ENCODE measurements around the gene CLOCK. TPM values are rescaled to one million over a fixed set of nuclear protein-coding genes. Genes with fewer than 3 reads are reported as not detected.

Gene CLOCK
- total RNA-seq, 1 donor from 2014 or later = 17.5 TPM

DNA sequence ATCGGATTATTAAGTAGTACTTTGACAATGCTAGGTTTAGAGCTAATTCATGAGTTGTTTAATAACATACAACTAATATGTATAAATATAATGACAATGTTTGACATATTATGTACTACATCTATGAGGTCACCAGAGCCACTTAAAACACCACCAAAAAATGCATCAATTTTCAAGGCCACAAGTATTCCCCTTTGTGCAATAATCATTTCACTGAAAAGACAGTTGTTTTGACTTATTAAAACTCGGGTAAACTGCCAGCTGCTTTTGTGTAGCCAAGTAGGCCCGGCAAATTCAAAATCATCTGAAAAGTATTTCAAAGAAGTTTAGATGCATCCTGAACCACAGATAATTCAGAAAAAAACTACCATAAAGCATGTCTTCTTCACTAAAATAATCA is 48.7 kb downstream of the CLOCK start:
- TF ChIP-seq CTCF (conservative IDR thresholded peaks at IDR 0.05) = no peak
- Mint-ChIP-seq H3K4me1 (ENCODE audit: unreplicated experiment) (no peaks in the 10 kb centered on the region), H3K27ac (no peak overlapping the region), H3K27me3 (no peaks in the 10 kb centered on the region), H3K4me3 (no peak overlapping the region), H3K36me3 (peaks cover 32% of the 10 kb centered on the region), H3K9me3 (peaks cover 9% of the 10 kb centered on the region)
- no peak for DNase-seq (ENCODE audit: extremely low spot score, unreplicated experiment)

GRCh38 chr4:55491486-55491885 is 55.2 kb downstream of the CLOCK start:
- Mint-ChIP-seq H3K27ac (no peak overlapping the region), H3K4me3 (no peak overlapping the region), H3K9me3 (peaks cover 9% of the 10 kb centered on the region), H3K27me3 (no peaks in the 10 kb centered on the region), H3K36me3 (peaks cover 28% of the 10 kb centered on the region), H3K4me1 (ENCODE audit: unreplicated experiment) (no peaks in the 10 kb centered on the region)
- TF ChIP-seq CTCF (conservative IDR thresholded peaks at IDR 0.05) = no peak
- no peak for DNase-seq (ENCODE audit: extremely low spot score, unreplicated experiment)

DNA sequence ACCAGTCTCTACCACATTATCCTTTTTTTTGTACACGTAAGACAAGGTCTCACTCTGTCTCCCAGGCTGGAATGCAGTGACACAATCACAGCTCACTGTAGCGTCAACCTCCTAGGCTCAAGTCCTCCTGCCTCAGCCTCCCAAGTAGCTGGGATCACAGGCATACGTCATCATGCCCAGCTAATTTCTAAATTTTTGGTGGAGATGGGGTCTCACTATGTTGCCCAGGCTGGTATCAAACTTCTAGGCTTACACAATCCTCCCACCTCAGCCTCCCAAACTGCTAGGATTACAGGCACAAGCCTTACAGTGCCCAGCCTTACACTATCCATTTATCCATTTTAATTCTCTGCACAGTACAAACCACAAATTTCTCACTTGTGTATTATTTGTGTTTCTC is 58.0 kb downstream of the CLOCK start:
- no peak overlapping the region for H3K27ac Mint-ChIP-seq
- peaks cover 10% of the 10 kb centered on the region for H3K36me3 Mint-ChIP-seq
- H3K9me3 Mint-ChIP-seq = no peaks in the 10 kb centered on the region
- no peak for TF ChIP-seq CTCF (conservative IDR thresholded peaks at IDR 0.05)
- H3K27me3 Mint-ChIP-seq = no peaks in the 10 kb centered on the region
- no peaks in the 10 kb centered on the region for H3K4me1 Mint-ChIP-seq (ENCODE audit: unreplicated experiment)
- H3K4me3 Mint-ChIP-seq = no peak overlapping the region
- DNase-seq (ENCODE audit: extremely low spot score, unreplicated experiment) = no peak

DNA sequence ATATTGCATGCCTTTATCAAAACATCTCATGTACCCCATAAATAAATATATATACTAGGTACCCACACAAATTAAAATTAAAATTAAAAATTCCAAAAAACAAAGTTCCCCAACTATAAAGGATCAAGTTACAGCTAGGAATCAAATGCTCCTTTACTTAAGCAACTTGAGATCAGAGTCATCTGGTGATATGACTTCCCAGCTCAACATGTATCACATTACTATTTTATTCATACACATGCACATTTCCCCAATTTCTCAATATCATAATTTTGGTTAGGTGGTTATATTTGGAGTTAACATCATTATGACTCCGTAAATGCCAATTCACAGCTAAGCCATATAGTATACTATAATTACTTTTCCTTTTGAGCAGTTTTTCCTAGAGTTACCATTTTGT is 60.9 kb downstream of the CLOCK start:
- Mint-ChIP-seq H3K4me3 (no peak overlapping the region), H3K27ac (no peak overlapping the region), H3K9me3 (no peaks in the 10 kb centered on the region), H3K27me3 (no peaks in the 10 kb centered on the region), H3K4me1 (ENCODE audit: unreplicated experiment) (no peaks in the 10 kb centered on the region), H3K36me3 (peaks cover 4% of the 10 kb centered on the region)
- TF ChIP-seq CTCF (conservative IDR thresholded peaks at IDR 0.05) = no peak
- DNase-seq (ENCODE audit: extremely low spot score, unreplicated experiment) = no peak

GRCh38 chr4:55483315-55483714 is 63.4 kb downstream of the CLOCK start:
- H3K9me3 Mint-ChIP-seq = no peaks in the 10 kb centered on the region
- H3K27ac Mint-ChIP-seq = no peak overlapping the region
- no peaks in the 10 kb centered on the region for H3K36me3 Mint-ChIP-seq
- H3K4me3 Mint-ChIP-seq = no peak overlapping the region
- H3K4me1 Mint-ChIP-seq (ENCODE audit: unreplicated experiment) = no peaks in the 10 kb centered on the region
- no peak for TF ChIP-seq CTCF (conservative IDR thresholded peaks at IDR 0.05)
- no peak for DNase-seq (ENCODE audit: extremely low spot score, unreplicated experiment)
- H3K27me3 Mint-ChIP-seq = no peaks in the 10 kb centered on the region
